Adipocyte (in vitro differentiated cells): ENCODE measurements around the gene PDIK1L.

Source experiments
- DNase-seq: peaks from one replicate; pipeline ENCODE4 v3.0.0-alpha.2; 2015; ENCODE audit warnings: low read depth
- H3K27me3 ChIP-seq: replicated peaks from 2 replicates; pipeline ENCODE4 v1.7.0; 2013; ENCODE audit warnings: mild to moderate bottlenecking, low read length, moderate library complexity; ENCODE audit not compliant: control insufficient read depth, insufficient read depth
- H3K36me3 ChIP-seq: 2 replicates; pipeline ENCODE4 v1.7.0; 2013; ENCODE audit warnings: low read length, mild to moderate bottlenecking, moderate library complexity; ENCODE audit not compliant: control insufficient read depth, insufficient read depth, severe bottlenecking
- H3K4me1 ChIP-seq: 2 replicates; pipeline ENCODE4 v1.7.0; 2013; ENCODE audit warnings: mild to moderate bottlenecking, low read length, moderate library complexity; ENCODE audit not compliant: control insufficient read depth, insufficient read depth
- H3K4me3 ChIP-seq: 2 replicates; pipeline ENCODE4 v1.7.0; 2013; ENCODE audit warnings: mild to moderate bottlenecking, low read length, moderate library complexity
- H3K9ac ChIP-seq: 2 replicates; pipeline ENCODE4 v1.7.0; 2013; ENCODE audit warnings: mild to moderate bottlenecking, low read length, moderate library complexity
- H3K9me3 ChIP-seq: 2 replicates; pipeline ENCODE4 v1.7.0; 2013; ENCODE audit warnings: mild to moderate bottlenecking, low read length, moderate library complexity; ENCODE audit not compliant: control insufficient read depth

PDIK1L gene

GRCh38 chr1:26125382-26125781, 13.8 kb downstream of the PDIK1L start:
- Histone ChIP-seq H3K9me3 (no peaks in the 10 kb centered on the region), H3K36me3 (no peaks in the 10 kb centered on the region), H3K9ac (no peak overlapping the region), H3K4me1 (peaks cover 27% of the 10 kb centered on the region), H3K4me3 (no peak overlapping the region), H3K27me3 (no peaks in the 10 kb centered on the region)
- DNase-seq, result no peak

- Histone ChIP-seq H3K27me3 (no peaks in the 10 kb centered on the region), H3K9me3 (no peaks in the 10 kb centered on the region), H3K9ac (no peak overlapping the region), H3K4me1 (peaks cover 27% of the 10 kb centered on the region), H3K36me3 (no peaks in the 10 kb centered on the region), H3K4me3 (no peak overlapping the region)
- no peak for DNase-seq
These were observed 14.3 kb downstream of the PDIK1L start for GRCh38 chr1:26125946-26126320.

- Histone ChIP-seq H3K9ac (no peak overlapping the region), H3K4me1 (peaks cover 27% of the 10 kb centered on the region), H3K36me3 (no peaks in the 10 kb centered on the region), H3K9me3 (no peaks in the 10 kb centered on the region), H3K27me3 (no peaks in the 10 kb centered on the region), H3K4me3 (no peak overlapping the region)
- DNase-seq, result no peak
These were observed 14.9 kb downstream of the PDIK1L start for GRCh38 chr1:26126321-26127084.

GRCh38 chr1:26127235-26128163, 15.9 kb downstream of the PDIK1L start:
- Histone ChIP-seq H3K36me3 (no peaks in the 10 kb centered on the region), H3K4me1 (peaks cover 27% of the 10 kb centered on the region), H3K9me3 (no peaks in the 10 kb centered on the region), H3K4me3 (no peak overlapping the region), H3K9ac (no peak overlapping the region), H3K27me3 (no peaks in the 10 kb centered on the region)
- DNase-seq, result no peak

GRCh38 chr1:26129778-26130177, 18.2 kb downstream of the PDIK1L start:
- no peak for DNase-seq
- H3K27me3 ChIP-seq, result no peaks in the 10 kb centered on the region
- no peak overlapping the region for H3K4me3 ChIP-seq
- no peaks in the 10 kb centered on the region for H3K9me3 ChIP-seq
- no peak overlapping the region for H3K9ac ChIP-seq
- no peaks in the 10 kb centered on the region for H3K36me3 ChIP-seq
- H3K4me1 ChIP-seq, result peaks cover 15% of the 10 kb centered on the region

- Histone ChIP-seq H3K9ac (no peak overlapping the region), H3K4me1 (peaks cover 15% of the 10 kb centered on the region), H3K4me3 (no peak overlapping the region), H3K36me3 (no peaks in the 10 kb centered on the region), H3K9me3 (no peaks in the 10 kb centered on the region), H3K27me3 (no peaks in the 10 kb centered on the region)
- no peak for DNase-seq
These were observed 19.1 kb downstream of the PDIK1L start for GRCh38 chr1:26130695-26131094.

- no peak for DNase-seq
- H3K9me3 ChIP-seq, result no peaks in the 10 kb centered on the region
- H3K36me3 ChIP-seq, result no peaks in the 10 kb centered on the region
- H3K4me1 ChIP-seq, result peaks cover 4% of the 10 kb centered on the region
- no peak overlapping the region for H3K9ac ChIP-seq
- no peaks in the 10 kb centered on the region for H3K27me3 ChIP-seq
- no peak overlapping the region for H3K4me3 ChIP-seq
These were observed 20.7 kb downstream of the PDIK1L start for GRCh38 chr1:26132128-26132833.

GRCh38 chr1:26132834-26133167, 21.2 kb downstream of the PDIK1L start:
- no peaks in the 10 kb centered on the region for H3K9me3 ChIP-seq

GRCh38 chr1:26134466-26134865, 22.8 kb downstream of the PDIK1L start:
- no peak overlapping the region for H3K9ac ChIP-seq
- no peaks in the 10 kb centered on the region for H3K36me3 ChIP-seq
- no peaks in the 10 kb centered on the region for H3K27me3 ChIP-seq
- H3K4me3 ChIP-seq, result no peak overlapping the region
- DNase-seq, result no peak
- H3K9me3 ChIP-seq, result no peaks in the 10 kb centered on the region
- no peaks in the 10 kb centered on the region for H3K4me1 ChIP-seq

More at GRCh38 chr1:26132834-26133167, 21.2 kb downstream of the PDIK1L start:
- H3K36me3 ChIP-seq, result no peaks in the 10 kb centered on the region
- DNase-seq, result no peak
- H3K4me3 ChIP-seq, result no peak overlapping the region
- H3K9ac ChIP-seq, result no peak overlapping the region
- no peaks in the 10 kb centered on the region for H3K27me3 ChIP-seq
- H3K4me1 ChIP-seq, result no peaks in the 10 kb centered on the region

- no peak for DNase-seq
- Histone ChIP-seq H3K9me3 (no peaks in the 10 kb centered on the region), H3K9ac (no peak overlapping the region), H3K4me3 (no peak overlapping the region), H3K36me3 (no peaks in the 10 kb centered on the region), H3K4me1 (no peaks in the 10 kb centered on the region), H3K27me3 (no peaks in the 10 kb centered on the region)
These were observed 27.4 kb downstream of the PDIK1L start for GRCh38 chr1:26138974-26139558.

- Histone ChIP-seq H3K36me3 (no peaks in the 10 kb centered on the region), H3K9ac (no peak overlapping the region), H3K27me3 (peaks cover 15% of the 10 kb centered on the region), H3K4me1 (no peaks in the 10 kb centered on the region), H3K4me3 (no peak overlapping the region), H3K9me3 (no peaks in the 10 kb centered on the region)
- no peak for DNase-seq
These were observed 30.5 kb downstream of the PDIK1L start for GRCh38 chr1:26142159-26142558.
